ENCODE data around the gene AKAP13. TPM values are rescaled to one million over a fixed set of nuclear protein-coding genes. Genes with fewer than 3 reads are reported as not detected.

Gene AKAP13
- total RNA-seq, 2 experiments from 2014 or later, result 282 to 304 TPM

DNA sequence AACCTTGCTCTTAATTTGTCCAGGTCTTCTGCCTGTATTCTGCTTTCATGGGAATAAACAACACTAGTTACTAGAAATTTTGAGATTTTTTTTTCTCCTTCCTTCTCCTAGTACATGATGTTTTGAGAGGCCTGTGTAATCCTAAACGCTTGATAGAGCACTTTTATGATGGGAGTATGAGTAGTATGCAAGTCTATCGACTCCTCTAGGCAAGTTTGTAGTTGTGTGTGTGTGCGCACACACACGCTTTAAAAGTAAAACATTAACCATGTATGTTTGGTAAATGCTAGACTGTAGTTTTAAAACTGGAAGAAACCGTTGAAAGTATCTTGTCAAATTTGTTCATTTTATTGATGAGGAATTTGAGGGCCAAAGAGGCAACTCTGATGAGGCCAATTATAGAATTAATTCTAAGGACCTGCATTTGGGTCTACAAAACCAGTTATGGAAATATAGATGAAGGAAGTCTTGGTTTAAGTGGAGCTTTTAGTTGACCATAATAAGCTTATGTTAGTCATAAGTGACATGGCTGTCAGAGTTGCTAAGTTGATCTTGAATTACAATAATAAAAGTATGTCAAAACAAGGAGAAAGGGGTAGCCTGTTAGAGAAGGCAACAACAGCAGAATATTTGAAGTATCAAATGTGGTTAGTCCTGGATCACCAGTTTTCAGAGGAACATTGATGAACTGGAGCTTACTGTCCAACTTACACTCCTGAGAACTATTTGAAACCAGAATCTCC is 47.1 kb downstream of the AKAP13 start:
- Histone ChIP-seq H3K4me1 (ENCODE audit: insufficient read depth, low read length) (peaks cover 25% of the 10 kb centered on the region), H3K9me3 (ENCODE audit: control insufficient read depth in 1 of 2, insufficient read depth in 1 of 2, low read length in 2 of 2) (no peaks in the 10 kb centered on the region), H3K27ac (ENCODE audit: low read depth in 1 of 2, low read length in 2 of 2) (no peak overlapping the region), H3K27me3 (ENCODE audit: control insufficient read depth in 1 of 2, insufficient read depth in 2 of 2, low read length in 2 of 2) (no peaks in the 10 kb centered on the region), H3K4me3 (ENCODE audit: low read length) (no peak overlapping the region), H3K36me3 (ENCODE audit: insufficient read depth, low read length) (no peaks in the 10 kb centered on the region)
- intact Hi-C loops (cut with DNase I, micrococcal nuclease), result loop anchor here in 1 of 2 experiments (10.0 kb wide), 1 partner anchor 47 kb away; no protein-coding TSS in a partner anchor
- CTCF ChIA-PET, result interaction anchor here (1.3 kb wide), 1 partner anchor 131 kb away, joined by 3 read pairs; no protein-coding TSS in a partner anchor
- no peak for TF ChIP-seq CTCF (IDR thresholded peaks at IDR 0.05)
- POLR2A ChIA-PET, result no interaction called here
- Mint-ChIP-seq H3K4me1 (ENCODE audit: low read depth) (peaks cover 88% of the 10 kb centered on the region), H3K9me3 (no peaks in the 10 kb centered on the region), H3K27ac (no peak overlapping the region), H3K4me3 (no peak overlapping the region), H3K36me3 (ENCODE audit: low read depth) (no peaks in the 10 kb centered on the region), H3K27me3 (no peaks in the 10 kb centered on the region)
- no peak for DNase-seq
- no peak for ATAC-seq (ENCODE audit: poor library complexity)

- Histone ChIP-seq H3K4me1 (ENCODE audit: insufficient read depth, low read length) (peaks cover 15% of the 10 kb centered on the region), H3K27ac (ENCODE audit: low read depth in 1 of 2, low read length in 2 of 2) (no peak overlapping the region), H3K4me3 (ENCODE audit: low read length) (no peak overlapping the region), H3K9me3 (ENCODE audit: control insufficient read depth in 1 of 2, insufficient read depth in 1 of 2, low read length in 2 of 2) (no peaks in the 10 kb centered on the region), H3K36me3 (ENCODE audit: insufficient read depth, low read length) (no peaks in the 10 kb centered on the region), H3K27me3 (ENCODE audit: control insufficient read depth in 1 of 2, insufficient read depth in 2 of 2, low read length in 2 of 2) (no peaks in the 10 kb centered on the region)
- Mint-ChIP-seq H3K4me3 (no peak overlapping the region), H3K4me1 (ENCODE audit: low read depth) (peaks cover 70% of the 10 kb centered on the region), H3K9me3 (no peaks in the 10 kb centered on the region), H3K36me3 (ENCODE audit: low read depth) (no peaks in the 10 kb centered on the region), H3K27ac (no peak overlapping the region), H3K27me3 (no peaks in the 10 kb centered on the region)
- DNase-seq (no peak), ATAC-seq (ENCODE audit: poor library complexity) (no peak)
- CTCF ChIA-PET, result no interaction called here
- POLR2A ChIA-PET, result no interaction called here
- intact Hi-C loops (cut with DNase I, micrococcal nuclease), result loop anchor here in 1 of 2 experiments (10.0 kb wide), 1 partner anchor 45 kb away; no protein-coding TSS in a partner anchor
- TF ChIP-seq CTCF (IDR thresholded peaks at IDR 0.05), result no peak
These were observed 49.1 kb downstream of the AKAP13 start for GRCh38 chr15:85429522-85429921.

GRCh38 chr15:85430406-85431204 is 50.2 kb downstream of the AKAP13 start:
- H3K9me3 ChIP-seq (ENCODE audit: control insufficient read depth in 1 of 2, insufficient read depth in 1 of 2, low read length in 2 of 2), result no peaks in the 10 kb centered on the region
- TF ChIP-seq CTCF (IDR thresholded peaks at IDR 0.05), result no peak
- no peak overlapping the region for H3K4me3 Mint-ChIP-seq
- ATAC-seq (ENCODE audit: poor library complexity) (no peak), DNase-seq (no peak)
- H3K4me3 ChIP-seq (ENCODE audit: low read length), result no peak overlapping the region
- no peaks in the 10 kb centered on the region for H3K27me3 Mint-ChIP-seq
- no peak overlapping the region for H3K27ac Mint-ChIP-seq
- H3K27me3 ChIP-seq (ENCODE audit: control insufficient read depth in 1 of 2, insufficient read depth in 2 of 2, low read length in 2 of 2), result no peaks in the 10 kb centered on the region
- CTCF ChIA-PET, result interaction anchor here (1.2 kb wide), 1 partner anchor 134 kb away, joined by 4 read pairs; no protein-coding TSS in a partner anchor
- no peaks in the 10 kb centered on the region for H3K36me3 ChIP-seq (ENCODE audit: insufficient read depth, low read length)
- intact Hi-C loops (cut with DNase I, micrococcal nuclease), result no loop called here
- H3K27ac ChIP-seq (ENCODE audit: low read depth in 1 of 2, low read length in 2 of 2), result no peak overlapping the region
- POLR2A ChIA-PET, result interaction anchor here (0.9 kb wide), 1 partner anchor 16 kb away, joined by 3 read pairs; no protein-coding TSS in a partner anchor
- no peaks in the 10 kb centered on the region for H3K36me3 Mint-ChIP-seq (ENCODE audit: low read depth)
- H3K9me3 Mint-ChIP-seq, result no peaks in the 10 kb centered on the region
- H3K4me1 Mint-ChIP-seq (ENCODE audit: low read depth), result peaks cover 64% of the 10 kb centered on the region
- peaks cover 9% of the 10 kb centered on the region for H3K4me1 ChIP-seq (ENCODE audit: insufficient read depth, low read length)
